GM10248 (cell line): ENCODE measurements around the gene RNF114.
A peak's percentile ranks its signal among the peaks of the same experiment; 100 is the strongest.

Source experiments
- CTCF ChIA-PET: fragments of 300-600 bp; sonication (Branson Sonifier 250); formaldehyde crosslinking; extraction: SDS; loops from one replicate; lab custom pipeline; 2021; ENCODE audit warnings: antibody characterized with exemption; lab: Yijun Ruan, JAX
- POLR2A ChIA-PET: fragments of 350-650 bp; sonication (Branson Sonifier 250); formaldehyde crosslinking; extraction: SDS; loops from one replicate; lab custom pipeline; 2020; ENCODE audit warnings: antibody characterized with exemption; lab: Yijun Ruan, JAX
- DNase-seq: peaks from one replicate; pipeline ENCODE4 v3.0.0; 2012; ENCODE audit errors: extremely low spot score
- CTCF ChIP-seq: IDR thresholded peaks from 2 replicates; pipeline ENCODE4 v1.5.1; 2012; ENCODE audit warnings: mild to moderate bottlenecking, low read depth; ENCODE audit errors: extremely low read depth, missing control alignments, control extremely low read depth

Gene RNF114

GRCh38 chr20:49979030-49979832 lies 43.0 kb downstream of the RNF114 start:
- DNase-seq, result peak; percentile 81

GRCh38 chr20:49980140-49981008 lies 44.2 kb downstream of the RNF114 start:
- CTCF ChIA-PET, result interaction anchor here (1.4 to 10.6 kb wide), 16 partner anchors 10 to 202 kb away, joined by 4 to 331 read pairs (median 10); partner anchors contain the start of gene PEDS1
- no peak for DNase-seq
- no peak for TF ChIP-seq CTCF
- POLR2A ChIA-PET, result no interaction called here

More at GRCh38 chr20:49979030-49979832, 43.0 kb downstream of the RNF114 start:
- CTCF ChIA-PET, result interaction anchor here (0.6 to 10.6 kb wide), 63 partner anchors 9 to 626 kb away, joined by 3 to 331 read pairs (median 5); partner anchors contain the start of genes PEDS1 and RNF114
- POLR2A ChIA-PET, result interaction anchor here (0.6 kb wide), 1 partner anchor 770 kb away, joined by 3 read pairs; no protein-coding TSS in a partner anchor
- TF ChIP-seq CTCF, result peak; percentile 98

GRCh38 chr20:49981218-49982071 lies 45.2 kb downstream of the RNF114 start:
- no peak for DNase-seq
- ChIA-PET POLR2A (no interaction called here), CTCF (interaction anchor here (1.0 to 10.6 kb wide), 16 partner anchors 11 to 198 kb away, joined by 3 to 331 read pairs (median 5); no protein-coding TSS in a partner anchor)
- TF ChIP-seq CTCF, result no peak

- DNase-seq, result no peak
- no peak for TF ChIP-seq CTCF
- CTCF ChIA-PET, result interaction anchor here (0.7 to 10.6 kb wide), 13 partner anchors 16 to 197 kb away, joined by 3 to 331 read pairs (median 5); no protein-coding TSS in a partner anchor
- POLR2A ChIA-PET, result no interaction called here
Measured at GRCh38 chr20:49982072-49982345, 45.8 kb downstream of the RNF114 start.

- POLR2A ChIA-PET, result interaction anchor here (1.7 kb wide), 1 partner anchor 17 kb away, joined by 5 read pairs; no protein-coding TSS in a partner anchor
- DNase-seq, result peak; percentile 99
- TF ChIP-seq CTCF, result peak; percentile 54
- CTCF ChIA-PET, result interaction anchor here (0.7 to 10.6 kb wide), 11 partner anchors 17 to 196 kb away, joined by 3 to 331 read pairs (median 5); no protein-coding TSS in a partner anchor
Measured at GRCh38 chr20:49982346-49983122, 46.3 kb downstream of the RNF114 start, which contains the start of gene SNAI1. TSS of gene SNAI1 (plus strand) at chr20:49982980. CDS start at chr20:49983060, 80 bp downstream.
